AG09309 (cell line): ENCODE results near the gene L1CAM.
A peak's percentile ranks its signal among the peaks of the same experiment; 100 is the strongest.

ENCODE experiments used
- DNase-seq: peaks from one replicate; pipeline ENCODE4 v3.0.0-alpha.2; 2010; ENCODE audit warnings: low read depth
- H3K4me3 ChIP-seq: 2 replicates; pipeline ENCODE4 v1.5.1; 2011; ENCODE audit warnings: mild to moderate bottlenecking, low read depth, low read length, moderate library complexity; ENCODE audit not compliant: control insufficient read depth
- CTCF ChIP-seq: IDR thresholded peaks from 2 replicates; pipeline ENCODE4 v1.5.1; 2011; ENCODE audit warnings: mild to moderate bottlenecking, low read depth, low read length, inconsistent platforms; ENCODE audit not compliant: insufficient read depth, control insufficient read depth; ENCODE audit errors: missing control alignments

The L1CAM gene

GRCh38 chrX:153885968-153886903 is at the start of gene L1CAM:
TSS of gene L1CAM (minus strand) at chrX:153886173. CDS start at chrX:153875836, 10,337 bp downstream.
- DNase-seq = no peak
- H3K4me3 ChIP-seq = no peak within 1 kb of the TSS
- no peak for TF ChIP-seq CTCF

- no peak for DNase-seq
- no peak for TF ChIP-seq CTCF
- H3K4me3 ChIP-seq = peak overlapping the region; percentile 30
Measured at GRCh38 chrX:153935326-153935851, 49.4 kb upstream of the L1CAM start.

- TF ChIP-seq CTCF = no peak
- peak within 1 kb of the TSS; percentile 68 for H3K4me3 ChIP-seq
- no peak for DNase-seq
Measured at GRCh38 chrX:153934762-153935325, 48.9 kb upstream of the L1CAM start, which contains the start of gene NAA10. TSS of gene NAA10 (minus strand) at chrX:153935037. CDS start at chrX:153934904, 133 bp downstream.

GRCh38 chrX:153934148-153934761 is 48.3 kb upstream of the L1CAM start:
- peak overlapping the region; percentile 68 for H3K4me3 ChIP-seq
- no peak for DNase-seq
- no peak for TF ChIP-seq CTCF

- no peak for DNase-seq
- no peak for TF ChIP-seq CTCF
- peak overlapping the region; percentile 68 for H3K4me3 ChIP-seq
Measured at GRCh38 chrX:153933748-153934147, 47.8 kb upstream of the L1CAM start.

- no peak overlapping the region for H3K4me3 ChIP-seq
- no peak for DNase-seq
- TF ChIP-seq CTCF = no peak
Measured at GRCh38 chrX:153932220-153932915, 46.4 kb upstream of the L1CAM start.
